Fibroblast of pulmonary artery (primary cell): Measurements from ENCODE around the gene GM2A.
"Not testable (repeated sequence)": the region's sequence is repeated elsewhere in the genome, so short reads cannot be mapped to it uniquely, and the experiment has no call there.

Experiments
- DNase-seq: peaks from one replicate; pipeline ENCODE4 v3.0.0-alpha.2; 2010; ENCODE audit warnings: low read depth
- H3K4me3 ChIP-seq: replicated peaks from 2 replicates; pipeline ENCODE4 v1.5.1; 2011; ENCODE audit warnings: low read depth, mild to moderate bottlenecking, control low read depth, low read length, moderate library complexity
- CTCF ChIP-seq: IDR thresholded peaks from 2 replicates; pipeline ENCODE4 v1.5.1; 2011; ENCODE audit warnings: mild to moderate bottlenecking, control low read depth, low read length, inconsistent platforms; ENCODE audit errors: missing control alignments

GM2A gene

GRCh38 chr5:151236888-151237287 is 16.1 kb upstream of the GM2A start:
- no peak for DNase-seq
- TF ChIP-seq CTCF = no peak
- H3K4me3 ChIP-seq = no peak overlapping the region

DNA sequence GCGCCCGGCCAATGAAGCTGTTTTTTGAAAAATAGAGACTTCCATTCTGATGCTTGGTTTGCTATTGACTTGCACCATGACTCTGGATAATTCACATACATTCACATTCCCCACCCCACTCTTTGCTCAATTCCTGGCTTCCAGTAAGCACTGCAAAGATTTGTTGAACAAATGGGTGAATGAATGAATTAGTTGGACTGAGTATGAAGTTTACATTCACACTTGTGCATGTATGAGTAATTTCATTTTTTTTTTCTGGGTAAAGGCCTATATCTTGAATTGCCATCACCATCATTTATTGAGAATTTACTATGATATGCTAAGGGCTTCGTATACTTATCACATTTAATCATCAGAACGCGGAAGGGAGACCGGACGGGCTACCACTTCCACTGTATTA is 15.3 kb upstream of the GM2A start:
- DNase-seq = no peak
- H3K4me3 ChIP-seq = no peak overlapping the region
- no peak for TF ChIP-seq CTCF

DNA sequence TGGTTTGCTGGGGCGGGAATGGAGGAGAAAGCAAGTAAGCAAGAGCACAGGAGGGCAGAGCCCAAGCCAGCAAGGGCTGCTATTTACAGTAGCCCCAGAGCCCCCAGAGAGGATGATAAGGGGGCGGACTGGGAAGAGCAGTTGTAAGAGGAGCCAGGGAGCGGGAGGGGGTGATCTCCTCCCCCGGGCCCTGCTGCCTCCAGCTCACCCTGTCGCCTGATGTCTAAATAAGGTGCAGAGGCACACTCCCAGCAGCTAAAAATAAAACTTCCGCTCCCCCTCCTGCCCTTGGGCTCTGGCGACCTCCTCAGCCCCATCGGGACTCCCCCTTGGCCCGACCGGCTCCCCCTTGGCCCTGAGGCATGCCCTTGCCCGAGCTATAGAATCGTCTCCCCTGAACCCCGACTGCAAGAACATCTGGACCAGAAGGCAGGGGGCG is 14.7 kb upstream of the GM2A start:
- no peak overlapping the region for H3K4me3 ChIP-seq
- no peak for DNase-seq
- TF ChIP-seq CTCF = no peak

GRCh38 chr5:151239237-151239861 is 13.6 kb upstream of the GM2A start:
- DNase-seq = peak; percentile 82
- TF ChIP-seq CTCF = peak; percentile 93
- no peak overlapping the region for H3K4me3 ChIP-seq

GRCh38 chr5:151240268-151240835 is 12.6 kb upstream of the GM2A start:
- DNase-seq, H3K4me3 ChIP-seq: not testable (repeated sequence)

DNA sequence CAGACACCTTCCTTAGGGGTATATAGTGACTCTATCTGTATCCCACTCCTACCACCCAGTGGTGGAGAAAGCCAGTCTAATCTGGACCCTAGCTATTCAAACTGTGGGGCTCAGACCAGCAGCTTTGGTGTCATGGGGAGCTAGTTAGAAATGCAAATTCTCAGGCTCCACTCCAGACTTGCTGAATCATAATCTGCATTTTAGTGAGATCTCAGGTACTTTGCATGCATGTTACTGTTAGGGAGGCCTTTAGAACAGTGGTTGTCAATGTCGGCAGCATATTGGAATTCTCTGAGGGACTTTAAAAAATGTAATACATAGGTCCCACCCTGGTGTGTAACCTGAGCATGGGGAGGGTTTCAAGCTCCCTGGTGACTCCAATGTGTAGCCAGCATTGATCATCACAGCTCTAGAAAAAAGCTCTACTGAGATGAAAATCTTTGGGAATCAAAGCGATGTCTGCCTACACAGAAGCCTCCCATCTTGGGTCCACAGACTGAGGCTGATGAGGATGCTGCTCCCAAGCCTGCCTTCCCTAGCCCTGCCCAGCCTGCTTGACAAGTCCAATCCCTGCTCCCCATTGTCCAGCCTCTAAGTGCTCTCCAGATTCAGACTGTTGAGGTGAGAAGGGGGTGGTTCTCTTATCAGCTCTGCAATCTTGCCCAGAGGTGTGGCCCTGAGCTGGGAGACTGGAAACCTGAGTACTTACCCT is 11.9 kb upstream of the GM2A start:
- TF ChIP-seq CTCF = no peak
- H3K4me3 ChIP-seq = no peak overlapping the region
- DNase-seq = no peak

DNA sequence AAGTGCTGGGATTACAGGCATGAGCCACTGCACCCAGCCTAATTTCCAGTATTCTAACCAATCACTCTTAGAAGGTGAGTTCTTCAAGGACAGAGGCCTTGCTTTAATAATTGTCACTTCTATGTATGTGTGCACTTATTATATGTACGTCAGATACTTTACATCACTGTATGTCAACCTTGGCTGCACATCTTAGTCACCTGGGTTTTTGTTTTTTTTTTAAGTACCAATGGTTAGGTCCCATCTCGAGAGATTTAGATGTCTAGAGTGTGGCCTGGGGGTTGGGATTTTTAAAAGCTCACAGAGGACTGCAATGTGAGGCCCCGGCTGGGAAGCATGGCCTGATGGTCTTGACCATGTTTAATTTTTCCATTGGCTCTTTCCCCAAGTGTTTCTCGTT is 9.9 kb upstream of the GM2A start:
- no peak for DNase-seq
- no peak overlapping the region for H3K4me3 ChIP-seq
- TF ChIP-seq CTCF = no peak
